Testis (tissue), 3 donors: ENCODE data around the gene DNAAF3. TPM values are rescaled to one million over a fixed set of nuclear protein-coding genes. Genes with fewer than 3 reads are reported as not detected.

Experiments used
- DNase-seq: peaks from one replicate; pipeline ENCODE4 v3.0.0-alpha.2; 2019
- H3K27ac ChIP-seq, 2 donors: fragments of 200-600 bp; sonication (generic); one replicate each; pipeline ENCODE4 v1.5.1; 2019
- H3K27me3 ChIP-seq: fragments of 200-600 bp; sonication (generic); one replicate; pipeline ENCODE4 v1.5.1; 2019
- H3K36me3 ChIP-seq: fragments of 200-600 bp; sonication (generic); one replicate; pipeline ENCODE4 v1.5.1; 2017; ENCODE audit warnings: low read depth; ENCODE audit errors: missing control alignments
- H3K4me1 ChIP-seq: fragments of 200-600 bp; sonication (generic); one replicate; pipeline ENCODE4 v1.5.1; 2019
- H3K4me3 ChIP-seq, 2 donors: fragments of 200-600 bp; sonication (generic); one replicate each; pipeline ENCODE4 v1.5.1; 2017 to 2019
- H3K9me3 ChIP-seq: fragments of 200-600 bp; sonication (generic); one replicate; pipeline ENCODE4 v1.5.1; 2017
- POLR2A ChIP-seq: fragments of 450-650 bp; IDR thresholded peaks from one replicate; pipeline ENCODE4 v1.6.1; 2017; ENCODE audit warnings: antibody characterized with exemption, mild to moderate bottlenecking, moderate library complexity
- WGBS, 2 donors: methylation state at CpG; one replicate each; pipeline ENCODE4 v1.1.5; 2018; 5-methylcytosine and 5-hydroxymethylcytosine counted together
- intact Hi-C: fragments of 100-400 bp; cut with DNase I; formaldehyde crosslinking; loops from one replicate; pipeline ENCODE4 v1.15.1; 2023; ENCODE audit warnings: low total_unique reads
- polyA plus RNA-seq: library from polyadenylated mRNA; stranded (reverse); fragments of 350-450 nt; fragmentation: Illumina TruSeq; extraction: RNeasy Lipid Tissue Mini Kit (QIAGEN cat#74804); gene quantifications from one replicate; pipeline ENCODE4 v1.2.3, GENCODE V29; 2014; ENCODE audit warnings: low read depth, low replicate concordance; ENCODE audit not compliant: insufficient read depth
- total RNA-seq, 2 donors: library from RNA; depleted of rRNA; stranded (reverse); fragments of >200 nt; gene quantifications; one replicate each; pipeline ENCODE4 v1.2.3, GENCODE V29; 2016
- TF ChIP-seq, protein P1 (sequence below), 3 experiments: fragments of 450-650 bp in 2 of 3; fragments of 200-600 bp in 1 of 3; sonication (generic) in 1 of 3; IDR thresholded peaks; one replicate each; pipeline ENCODE4 v1.5.1; 2016 to 2019; ENCODE audit warnings: antibody characterized with exemption in 3 of 3, mild to moderate bottlenecking in 2 of 3, moderate library complexity in 1 of 3

The DNAAF3 gene
- total and polyA plus RNA-seq, 3 donors from 2014 or later = 69.9 to 173 (median 102) TPM

GRCh38 chr19:55136399-55137102, 29.9 kb downstream of the DNAAF3 start:
- no peak overlapping the region for H3K27ac ChIP-seq
- H3K27me3 ChIP-seq = no peaks in the 10 kb centered on the region
- DNase-seq = no peak
- H3K9me3 ChIP-seq = no peaks in the 10 kb centered on the region
- no peak for TF ChIP-seq POLR2A
- TF ChIP-seq, protein P1, sequence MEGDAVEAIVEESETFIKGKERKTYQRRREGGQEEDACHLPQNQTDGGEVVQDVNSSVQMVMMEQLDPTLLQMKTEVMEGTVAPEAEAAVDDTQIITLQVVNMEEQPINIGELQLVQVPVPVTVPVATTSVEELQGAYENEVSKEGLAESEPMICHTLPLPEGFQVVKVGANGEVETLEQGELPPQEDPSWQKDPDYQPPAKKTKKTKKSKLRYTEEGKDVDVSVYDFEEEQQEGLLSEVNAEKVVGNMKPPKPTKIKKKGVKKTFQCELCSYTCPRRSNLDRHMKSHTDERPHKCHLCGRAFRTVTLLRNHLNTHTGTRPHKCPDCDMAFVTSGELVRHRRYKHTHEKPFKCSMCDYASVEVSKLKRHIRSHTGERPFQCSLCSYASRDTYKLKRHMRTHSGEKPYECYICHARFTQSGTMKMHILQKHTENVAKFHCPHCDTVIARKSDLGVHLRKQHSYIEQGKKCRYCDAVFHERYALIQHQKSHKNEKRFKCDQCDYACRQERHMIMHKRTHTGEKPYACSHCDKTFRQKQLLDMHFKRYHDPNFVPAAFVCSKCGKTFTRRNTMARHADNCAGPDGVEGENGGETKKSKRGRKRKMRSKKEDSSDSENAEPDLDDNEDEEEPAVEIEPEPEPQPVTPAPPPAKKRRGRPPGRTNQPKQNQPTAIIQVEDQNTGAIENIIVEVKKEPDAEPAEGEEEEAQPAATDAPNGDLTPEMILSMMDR (IDR thresholded peaks at IDR 0.05) = no peak
- 82 to 86% methylated on average over 10 to 17 of the region's 17 CpGs for WGBS, 2 donors
- H3K4me1 ChIP-seq = no peaks in the 10 kb centered on the region
- H3K4me3 ChIP-seq = no peak overlapping the region
- no peaks in the 10 kb centered on the region for H3K36me3 ChIP-seq
- intact Hi-C loops = no loop called here

GRCh38 chr19:55134736-55135135, 31.7 kb downstream of the DNAAF3 start:
- 25 to 56% methylated on average over 1 to 2 of the region's 3 CpGs for WGBS, 2 donors
- no peaks in the 10 kb centered on the region for H3K36me3 ChIP-seq
- H3K4me3 ChIP-seq = no peak overlapping the region
- no peak for DNase-seq
- no peak overlapping the region for H3K27ac ChIP-seq
- no peaks in the 10 kb centered on the region for H3K9me3 ChIP-seq
- TF ChIP-seq, protein P1 (IDR thresholded peaks at IDR 0.05) = no peak
- TF ChIP-seq POLR2A = no peak
- H3K27me3 ChIP-seq = no peaks in the 10 kb centered on the region
- intact Hi-C loops = no loop called here
- no peaks in the 10 kb centered on the region for H3K4me1 ChIP-seq

GRCh38 chr19:55133639-55134444, 32.6 kb downstream of the DNAAF3 start:
- no peak overlapping the region for H3K27ac ChIP-seq
- no peaks in the 10 kb centered on the region for H3K27me3 ChIP-seq
- H3K4me1 ChIP-seq = no peaks in the 10 kb centered on the region
- H3K36me3 ChIP-seq = no peaks in the 10 kb centered on the region
- no peaks in the 10 kb centered on the region for H3K9me3 ChIP-seq
- DNase-seq = no peak
- no peak for TF ChIP-seq POLR2A
- TF ChIP-seq, protein P1 (IDR thresholded peaks at IDR 0.05) = no peak
- 78 to 82% methylated on average over 18 to 25 of the region's 25 CpGs for WGBS, 2 donors
- no peak overlapping the region for H3K4me3 ChIP-seq
- intact Hi-C loops = no loop called here

GRCh38 chr19:55132453-55133129, 33.8 kb downstream of the DNAAF3 start:
- TF ChIP-seq, protein P1 (IDR thresholded peaks at IDR 0.05) = no peak
- no peak for TF ChIP-seq POLR2A
- no peaks in the 10 kb centered on the region for H3K36me3 ChIP-seq
- H3K9me3 ChIP-seq = no peaks in the 10 kb centered on the region
- H3K4me3 ChIP-seq = no peak overlapping the region
- no peak for DNase-seq
- 62 to 80% methylated on average over 14 of the region's 14 CpGs for WGBS, 2 donors
- intact Hi-C loops = no loop called here
- no peak overlapping the region for H3K27ac ChIP-seq
- no peaks in the 10 kb centered on the region for H3K27me3 ChIP-seq
- no peaks in the 10 kb centered on the region for H3K4me1 ChIP-seq
